Jurkat, Clone E6-1 (cell line): ENCODE data around the gene KCNN3.
A peak's percentile ranks its signal among the peaks of the same experiment; 100 is the strongest.

Experiments
- DNase-seq: peaks from one replicate; pipeline ENCODE4 v3.0.0-alpha.2; 2011; ENCODE audit warnings: low read depth, low spot score
- H3K4me3 ChIP-seq: 2 replicates; pipeline ENCODE4 v1.5.1; 2011; ENCODE audit warnings: mild to moderate bottlenecking, low read length, control low read depth, moderate library complexity

Gene KCNN3

DNA sequence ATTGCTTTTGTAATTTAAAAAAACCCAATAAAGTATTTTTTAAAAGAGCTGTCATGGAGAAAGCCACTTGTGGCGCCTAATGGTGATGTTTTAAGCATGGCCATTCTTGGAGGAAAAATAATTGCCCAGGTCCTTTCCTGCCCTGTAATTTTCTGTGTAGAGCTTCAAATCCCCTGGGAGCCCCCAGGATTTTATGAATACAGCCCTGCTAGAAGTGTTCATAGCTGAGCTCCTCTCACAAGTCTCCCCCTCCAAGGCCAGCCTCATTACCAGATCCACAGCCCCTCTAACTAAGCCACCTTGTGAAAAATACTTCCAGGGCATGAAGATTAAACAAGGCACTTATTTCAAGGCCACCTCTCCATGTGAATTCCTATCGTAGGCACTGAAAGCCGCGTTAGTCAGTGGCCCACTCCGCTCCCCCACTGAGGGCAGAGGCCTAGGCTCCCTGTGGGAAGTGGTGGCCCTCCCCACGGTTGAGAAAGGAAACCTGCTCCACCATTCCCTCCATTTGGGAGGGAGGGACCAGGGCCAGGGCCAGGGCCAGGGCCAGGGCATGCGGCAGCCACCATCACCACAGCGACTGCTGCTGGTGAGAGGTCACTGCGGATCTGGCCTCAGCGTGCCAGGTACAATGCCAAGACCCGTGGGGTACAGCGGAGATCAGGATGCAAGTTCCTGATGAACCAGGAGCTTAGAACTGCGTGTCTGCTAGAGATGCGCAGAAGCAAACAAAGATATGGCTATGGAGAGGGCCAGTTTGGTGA is 83.1 kb downstream of the KCNN3 start:
- no peak overlapping the region for H3K4me3 ChIP-seq

DNA sequence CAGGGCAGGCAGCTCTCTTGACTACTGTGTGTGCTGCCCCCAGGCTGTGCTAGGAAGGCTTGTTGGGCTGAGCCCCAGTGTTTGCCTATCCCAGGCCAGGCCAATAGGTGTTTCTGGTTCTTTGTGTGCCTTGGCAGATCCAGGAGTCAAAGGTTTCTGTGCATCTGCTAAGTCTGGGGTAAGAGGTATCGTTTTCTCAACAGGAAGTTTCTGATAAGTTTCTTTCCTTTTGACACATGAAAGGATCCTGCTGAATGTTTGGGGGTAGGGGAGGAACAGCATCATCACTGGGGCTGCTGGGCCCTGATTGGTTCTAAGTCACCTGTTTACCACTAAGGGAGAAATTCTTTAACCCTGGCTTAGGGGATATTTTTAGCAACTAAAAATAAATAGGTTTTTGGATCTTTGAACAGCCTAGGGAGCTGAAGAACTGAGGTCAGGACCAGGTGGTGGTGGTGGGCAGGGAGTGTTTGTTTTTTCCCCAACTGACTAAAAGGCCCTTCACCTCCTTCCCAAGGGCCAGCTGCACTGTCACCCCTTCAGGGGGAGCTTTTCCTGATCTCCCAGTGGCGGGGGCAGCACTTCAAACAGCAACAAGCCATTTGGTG is 85.1 kb downstream of the KCNN3 start:
- H3K4me3 ChIP-seq = no peak overlapping the region
- peak; percentile 87 for DNase-seq

More for the DNA sequence above, 83.1 kb downstream of the KCNN3 start:
- no peak for DNase-seq

DNA sequence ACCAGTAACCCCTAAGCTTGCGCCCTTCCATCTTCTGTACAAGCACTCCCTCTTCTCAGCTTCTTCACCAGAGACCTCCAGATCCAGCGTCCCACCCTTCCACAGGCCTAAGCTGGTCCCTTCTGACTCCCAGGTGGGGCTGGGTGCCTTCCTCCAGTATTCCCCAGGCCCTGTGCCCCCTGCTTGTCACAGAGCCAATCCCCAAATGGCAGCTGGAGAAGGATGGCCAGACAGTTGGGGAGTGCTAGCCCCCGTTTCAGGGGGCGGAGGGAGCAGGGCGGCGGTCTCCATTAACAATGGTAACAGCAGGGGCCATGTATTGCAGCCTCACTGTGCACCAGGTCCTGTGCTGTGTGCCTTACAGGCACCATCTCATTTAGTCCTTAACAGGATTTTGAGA is 85.7 kb downstream of the KCNN3 start:
- no peak for DNase-seq
- no peak overlapping the region for H3K4me3 ChIP-seq

DNA sequence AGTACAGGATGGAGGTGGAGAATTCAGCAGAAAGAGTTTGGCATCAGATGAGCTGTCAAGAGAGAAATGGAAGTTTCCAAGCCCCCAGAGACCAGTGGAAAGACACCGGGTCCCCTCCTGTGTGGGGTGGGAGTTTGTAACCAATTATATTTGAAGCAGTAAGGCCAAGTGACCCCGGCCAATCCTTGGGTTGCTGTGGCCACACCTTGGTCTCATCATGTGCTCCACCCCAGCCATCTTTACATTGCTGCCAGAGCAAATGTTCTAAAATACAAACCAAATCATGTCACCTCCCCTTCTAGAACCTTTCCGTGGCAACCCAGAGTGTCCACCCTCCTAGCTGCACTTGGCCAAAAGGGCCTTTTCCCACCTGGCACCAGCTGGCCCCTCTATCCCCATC is 86.1 kb downstream of the KCNN3 start:
- DNase-seq = no peak
- H3K4me3 ChIP-seq = no peak overlapping the region

DNA sequence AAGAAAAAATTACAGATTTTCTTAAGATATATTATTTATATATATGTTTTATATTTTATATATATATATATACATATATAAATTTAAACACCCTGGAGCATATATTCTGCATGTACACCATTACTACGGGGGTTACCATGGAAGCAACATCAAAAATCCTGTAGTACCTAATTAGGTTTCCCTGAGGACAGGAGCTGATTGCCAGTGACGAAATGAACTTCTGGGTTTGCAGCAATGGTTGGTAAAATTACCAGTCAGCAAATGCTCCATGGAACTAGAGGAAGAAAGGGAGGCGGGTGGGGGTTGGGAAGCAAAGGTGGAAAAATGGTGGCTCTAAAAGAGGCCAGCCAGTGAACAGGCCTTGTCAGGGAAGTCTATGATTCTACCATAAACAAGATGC is 89.5 kb downstream of the KCNN3 start:
- no peak overlapping the region for H3K4me3 ChIP-seq
- no peak for DNase-seq

DNA sequence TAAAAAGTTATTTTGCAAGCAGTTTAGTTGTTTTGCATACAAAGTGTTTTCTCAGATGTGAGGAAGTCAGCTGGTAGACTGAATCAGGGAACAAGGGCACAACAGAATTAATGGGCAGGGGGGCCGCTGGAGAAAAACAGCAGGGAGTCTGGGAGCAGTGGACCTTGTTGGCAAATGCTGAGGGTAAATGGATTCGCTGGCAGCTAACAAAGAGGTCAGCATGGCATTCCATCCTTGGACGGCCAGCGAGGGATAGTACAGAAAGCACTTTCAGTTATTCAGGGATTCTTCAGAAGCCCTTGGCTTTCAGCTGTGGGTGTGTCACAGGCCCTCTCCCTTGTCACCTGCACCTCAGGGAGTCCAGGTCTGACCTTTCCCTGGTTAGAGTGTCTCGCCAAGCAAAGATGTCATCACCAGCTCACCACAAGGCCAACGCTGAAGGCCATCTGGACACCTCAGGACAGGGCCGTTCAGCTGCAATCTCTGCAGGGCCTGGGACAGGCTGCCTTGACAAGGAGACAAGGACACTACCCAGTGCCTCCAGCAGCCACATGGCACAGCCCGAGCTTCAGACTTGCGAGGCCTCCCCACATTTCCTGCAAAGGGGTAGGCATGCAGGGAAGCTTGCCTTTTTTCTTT is 90.4 kb downstream of the KCNN3 start:
- H3K4me3 ChIP-seq = no peak overlapping the region
- DNase-seq = no peak

DNA sequence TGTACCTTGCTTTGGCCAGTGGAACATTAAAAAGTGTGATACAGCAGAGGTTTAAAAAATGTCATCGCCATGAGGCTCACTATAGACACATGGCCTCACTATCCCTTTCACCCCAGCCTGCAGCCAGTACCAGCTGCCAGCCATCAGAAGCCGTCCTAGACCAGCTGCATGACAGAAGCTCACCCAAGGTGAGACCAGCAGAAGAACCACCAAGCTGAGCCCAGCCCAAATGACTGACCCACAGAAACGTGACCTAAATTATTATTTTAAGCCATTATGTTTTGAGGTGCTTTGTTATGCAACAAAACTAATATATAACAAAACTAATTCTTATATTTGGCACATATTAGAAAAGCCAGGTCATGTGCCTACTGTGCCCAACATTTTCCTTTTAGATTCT is 91.1 kb downstream of the KCNN3 start:
- H3K4me3 ChIP-seq = no peak overlapping the region
- DNase-seq = no peak

DNA sequence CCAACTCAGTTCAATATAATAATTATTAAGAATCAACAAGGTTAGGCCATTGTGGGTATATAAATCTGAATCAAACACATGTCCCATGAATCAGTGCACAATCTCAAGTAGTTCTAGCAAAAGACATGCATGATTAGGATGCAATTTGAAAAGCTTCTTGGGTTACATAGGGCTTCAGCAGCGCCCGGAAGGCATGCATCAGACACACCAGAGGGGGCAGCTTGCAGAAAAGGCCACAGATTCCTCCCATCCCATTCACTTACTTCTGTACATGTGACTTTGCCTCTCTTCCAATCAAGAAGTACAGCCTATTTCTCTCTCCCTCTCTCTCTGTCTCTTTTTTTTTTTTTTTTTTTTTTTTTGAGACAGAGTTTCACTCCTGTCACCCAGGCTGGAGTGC is 91.8 kb downstream of the KCNN3 start:
- no peak for DNase-seq
- H3K4me3 ChIP-seq = no peak overlapping the region

DNA sequence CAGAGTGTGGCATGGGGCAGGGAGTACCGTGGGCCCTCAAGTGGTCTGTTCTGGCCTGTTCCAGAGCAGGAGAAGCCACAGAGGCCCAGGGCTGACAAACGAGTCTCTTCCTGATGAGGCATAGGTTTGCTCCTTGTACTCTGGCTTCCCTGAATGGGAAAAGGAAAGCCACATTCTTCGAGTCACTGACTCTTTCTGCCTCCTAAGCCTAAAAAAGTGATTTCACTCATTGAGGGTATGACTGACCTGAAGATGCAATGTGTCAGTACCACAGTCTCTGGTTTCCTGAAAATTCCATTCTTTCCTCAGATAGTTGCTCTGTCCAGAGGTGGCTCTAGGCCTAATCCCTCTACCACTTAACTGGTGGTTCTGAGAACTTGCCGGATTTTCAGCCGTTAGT is 92.3 kb downstream of the KCNN3 start:
- no peak for DNase-seq
- H3K4me3 ChIP-seq = no peak overlapping the region

DNA sequence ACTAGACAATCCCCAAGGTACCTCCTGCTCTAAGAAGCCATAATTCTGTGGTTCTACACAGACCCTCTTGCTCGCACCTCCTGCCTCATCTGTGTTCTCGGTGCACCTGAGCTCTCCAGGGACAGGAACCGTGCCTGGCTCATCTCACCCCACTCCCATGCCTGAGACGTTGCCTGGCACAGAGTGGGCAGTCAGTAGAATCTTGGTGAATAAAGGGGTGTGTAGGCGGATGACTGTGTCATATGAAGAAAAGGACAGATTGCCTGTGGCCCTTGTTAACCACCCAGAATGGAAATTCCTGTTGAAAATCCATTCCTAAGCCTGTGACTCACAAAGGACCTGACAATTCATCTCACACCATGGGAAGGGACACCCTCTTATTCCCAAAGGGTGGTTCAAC is 92.9 kb downstream of the KCNN3 start:
- no peak overlapping the region for H3K4me3 ChIP-seq
- DNase-seq = no peak

DNA sequence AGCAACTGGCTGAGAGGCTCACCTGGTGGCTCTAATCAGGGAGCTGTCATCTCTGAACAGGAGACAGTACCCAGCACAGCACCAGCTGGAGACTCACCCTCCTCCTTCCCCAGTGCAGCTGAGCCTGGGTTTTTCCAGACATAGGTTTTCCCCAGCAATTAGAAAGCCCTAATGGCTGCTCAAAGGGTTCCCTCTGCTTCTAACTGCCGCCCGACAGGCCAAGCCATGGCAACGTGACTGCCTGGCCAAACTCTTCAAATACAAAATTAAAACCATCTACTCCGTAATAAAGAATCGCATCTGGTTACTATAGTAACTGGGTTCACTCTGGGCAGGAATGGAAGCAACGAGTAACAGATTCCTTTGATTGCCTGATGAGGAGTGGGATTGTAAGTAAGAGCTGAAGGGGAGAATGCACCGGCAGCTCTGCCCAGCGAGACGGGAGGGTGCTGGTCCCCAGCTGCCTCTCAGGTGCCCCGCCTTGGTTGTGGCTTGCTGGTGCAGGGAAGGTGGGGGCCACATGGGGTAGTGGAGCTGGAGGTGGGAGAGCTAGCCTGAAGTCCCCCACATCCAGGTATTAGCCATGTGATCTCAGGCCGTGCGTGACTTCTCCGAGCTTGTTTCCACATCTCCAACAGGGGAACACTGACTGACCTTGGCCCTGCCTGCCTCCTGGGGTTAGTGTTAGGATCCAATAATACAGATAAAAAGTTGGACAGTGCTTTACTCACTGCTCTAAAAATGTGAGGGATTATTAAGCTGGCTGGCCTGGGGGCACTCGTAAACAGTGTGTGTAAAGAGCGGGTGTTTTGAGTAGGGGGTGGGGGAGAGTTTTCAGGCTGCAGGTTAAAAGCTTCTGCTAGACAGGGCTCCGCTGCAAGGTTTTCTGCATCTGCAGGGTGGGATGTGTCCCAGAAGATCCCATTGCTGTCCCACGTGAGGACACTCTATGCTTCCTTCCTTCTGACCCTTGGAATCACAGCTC is 94.2 kb downstream of the KCNN3 start:
- H3K4me3 ChIP-seq = no peak overlapping the region
- DNase-seq = no peak

DNA sequence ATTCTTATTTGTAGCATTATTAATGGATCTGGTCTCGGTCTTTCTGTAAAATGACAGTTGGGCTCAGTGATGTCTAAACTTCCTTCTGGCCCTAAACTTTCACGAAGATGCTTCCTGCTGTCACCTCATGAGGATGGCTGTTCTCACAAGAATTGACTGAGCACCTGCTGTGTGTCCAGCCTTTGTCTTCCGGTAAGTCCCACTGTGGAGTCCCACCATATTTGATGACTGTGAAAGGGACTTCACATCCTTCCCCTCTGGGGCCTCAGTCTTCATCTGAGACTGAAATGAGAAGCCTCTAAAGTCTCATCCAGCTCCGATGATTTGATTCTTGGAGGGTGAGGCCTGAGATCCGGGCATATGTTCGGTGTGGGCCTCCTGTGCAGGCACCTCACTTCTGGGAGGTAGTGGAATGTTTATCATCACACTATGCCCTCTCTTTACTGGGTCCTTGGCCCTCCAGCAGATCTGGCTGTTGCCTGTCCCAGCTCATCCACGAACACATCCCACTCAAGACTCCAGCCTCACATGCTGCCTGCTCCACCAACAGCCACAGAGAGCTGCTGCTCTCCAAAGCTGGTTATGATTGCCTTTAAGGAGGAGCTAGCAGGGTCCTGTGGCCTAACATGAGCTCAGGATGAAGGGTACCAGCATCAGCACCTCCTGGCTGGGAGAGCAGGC is 95.8 kb downstream of the KCNN3 start:
- no peak for DNase-seq
- H3K4me3 ChIP-seq = no peak overlapping the region

DNA sequence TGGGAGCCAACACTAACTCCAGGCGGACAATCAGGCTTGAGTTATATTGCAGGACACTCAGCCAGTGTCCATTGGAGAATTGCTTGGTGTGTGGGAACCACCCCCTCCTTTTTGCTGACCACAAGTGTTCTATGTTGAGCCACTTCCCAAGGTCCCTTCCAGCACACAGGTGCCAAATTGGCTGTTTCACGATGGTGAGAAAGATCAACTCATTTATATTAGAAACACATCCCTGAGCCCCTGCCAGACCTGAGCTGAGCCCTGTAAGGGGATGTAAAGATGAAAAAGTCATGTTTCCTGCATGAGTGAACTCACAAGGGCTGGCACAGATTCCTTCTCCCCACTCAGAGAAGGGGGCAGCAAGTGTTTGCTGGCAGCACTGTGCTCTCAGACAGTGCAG is 96.5 kb downstream of the KCNN3 start:
- no peak overlapping the region for H3K4me3 ChIP-seq
- no peak for DNase-seq

DNA sequence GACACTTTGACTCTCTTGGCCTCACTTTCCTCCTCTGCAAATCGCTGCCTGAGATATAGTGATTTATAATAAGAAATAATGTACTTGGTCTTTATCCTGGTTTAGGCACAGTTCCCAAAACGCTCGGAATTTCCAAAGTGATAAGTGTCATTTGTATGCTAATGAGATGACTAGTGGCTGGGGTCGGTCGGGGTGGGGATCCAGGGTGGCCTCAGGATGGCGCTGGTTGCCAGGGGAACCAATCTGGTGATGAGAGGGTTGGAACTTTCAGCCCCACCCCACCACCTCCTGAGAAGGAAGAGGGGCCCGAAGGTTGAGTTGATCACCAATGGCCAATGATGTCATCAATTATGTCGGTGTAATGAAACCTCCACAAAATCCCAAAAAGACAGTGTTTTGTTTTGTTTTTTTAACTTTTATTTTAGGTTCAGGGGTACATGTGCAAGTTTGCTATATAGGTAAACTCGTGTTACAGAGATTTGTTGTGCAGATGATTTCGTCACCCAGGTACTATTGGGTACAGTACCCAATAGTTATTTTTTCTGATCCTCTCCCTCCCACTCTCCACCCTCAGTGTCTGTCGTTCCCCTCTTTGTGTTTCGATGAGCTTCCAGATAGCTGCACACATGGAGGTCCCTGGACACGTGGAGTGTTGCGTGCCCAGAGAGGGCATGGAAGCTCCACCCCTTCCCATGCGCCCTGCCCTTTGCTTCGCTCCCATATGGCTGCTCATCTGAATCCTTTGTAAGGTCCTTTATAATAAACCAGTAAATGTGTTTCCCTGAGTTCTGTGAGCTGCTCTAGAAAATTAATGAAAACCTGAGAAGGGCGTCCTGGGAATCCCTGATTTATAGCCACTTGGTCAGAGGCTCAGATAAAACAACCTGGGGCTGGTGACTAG is 97.2 kb downstream of the KCNN3 start:
- DNase-seq = no peak
- H3K4me3 ChIP-seq = no peak overlapping the region

DNA sequence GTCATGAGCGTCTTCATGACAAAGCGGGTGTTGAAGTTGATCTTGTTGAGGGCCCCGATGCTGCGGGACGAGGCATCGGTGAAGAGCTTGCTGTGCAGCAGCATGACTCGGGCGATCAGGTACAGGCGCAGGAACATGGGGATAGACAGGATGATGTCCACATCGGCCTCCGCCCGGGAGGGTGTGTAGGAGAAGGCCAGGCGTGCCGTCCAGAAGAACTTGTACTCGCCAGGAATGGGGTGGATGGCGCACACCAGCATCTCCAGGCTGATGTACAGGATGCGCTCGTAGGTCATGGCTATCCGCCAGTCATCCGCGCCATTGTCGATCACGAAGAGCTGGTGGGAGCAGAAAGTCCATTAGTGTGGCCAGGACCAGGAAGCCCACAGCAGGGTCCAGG is 98.0 kb downstream of the KCNN3 start:
- DNase-seq = no peak

DNA sequence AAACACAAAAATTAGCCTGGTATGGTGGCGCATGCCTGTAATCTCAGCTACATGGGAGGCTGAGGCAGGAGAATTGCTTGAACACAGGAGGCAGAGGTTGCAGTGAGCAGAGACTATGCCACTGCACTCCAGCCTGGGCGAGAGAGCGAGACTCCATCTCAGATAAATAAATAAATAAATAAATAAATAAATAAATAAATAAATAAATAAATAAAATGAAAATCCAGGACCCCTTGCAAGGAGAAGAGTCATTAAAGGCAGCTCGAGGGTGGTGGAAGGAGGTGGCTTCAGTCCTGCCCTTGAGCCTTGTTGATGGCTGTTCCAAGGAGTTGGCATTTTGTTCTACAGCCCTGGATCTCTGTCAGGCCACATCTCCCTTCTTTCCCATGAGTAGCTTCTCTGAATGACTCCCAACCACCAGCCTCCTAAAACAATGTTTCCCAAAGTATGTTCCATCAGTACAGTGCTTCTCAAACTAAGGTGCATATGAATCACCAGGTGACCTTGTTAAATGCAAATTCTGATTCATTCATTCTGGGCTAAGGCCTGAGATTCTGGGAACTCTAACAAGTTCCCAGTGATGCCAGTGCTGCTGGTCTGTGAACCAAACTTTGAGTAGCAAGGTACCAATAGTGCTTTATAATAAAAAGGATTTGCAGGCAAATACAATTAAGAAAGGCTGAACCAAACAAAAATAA is 99.0 kb downstream of the KCNN3 start:
- no peak overlapping the region for H3K4me3 ChIP-seq
- DNase-seq = no peak

More for the DNA sequence above, 98.0 kb downstream of the KCNN3 start:
- H3K4me3 ChIP-seq = no peak overlapping the region

DNA sequence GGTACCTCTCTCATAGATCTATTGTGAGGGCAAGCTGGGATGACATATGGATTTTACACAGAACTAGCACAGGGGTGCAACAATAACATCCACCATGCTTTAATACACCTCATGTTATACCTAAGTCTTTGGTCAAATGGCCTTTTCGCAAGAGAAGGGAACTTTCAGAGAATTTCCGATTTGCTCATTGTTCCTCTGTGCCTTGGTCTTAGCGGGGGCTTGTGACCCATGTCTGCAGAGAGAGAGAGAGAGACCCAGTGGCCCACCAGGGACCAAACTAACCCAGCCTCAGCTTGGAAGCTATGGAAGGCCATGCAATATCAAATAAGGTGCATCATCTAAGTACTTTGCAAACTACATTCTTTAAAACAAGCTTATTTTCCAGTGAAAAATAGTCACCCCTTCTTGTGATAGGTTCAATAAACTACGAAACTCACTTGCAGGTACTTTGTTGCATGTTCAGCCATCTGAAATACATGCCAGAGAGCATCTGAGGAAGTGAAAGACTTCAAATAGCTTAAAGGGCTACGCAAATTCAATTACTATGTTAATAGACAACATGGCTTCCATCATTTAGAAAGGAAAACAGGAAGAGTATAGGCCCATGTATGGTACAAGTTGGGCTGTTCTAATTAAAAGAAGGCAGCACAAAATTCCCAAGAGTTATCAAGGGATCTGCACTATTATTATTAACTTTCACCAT is 100.7 kb downstream of the KCNN3 start:
- no peak overlapping the region for H3K4me3 ChIP-seq
- no peak for DNase-seq
